Uterus (tissue), 4 donors: ENCODE data around the gene IL25. TPM values are rescaled to one million over a fixed set of nuclear protein-coding genes. Genes with fewer than 3 reads are reported as not detected.
"Not testable (repeated sequence)": the region's sequence is repeated elsewhere in the genome, so short reads cannot be mapped to it uniquely, and the experiment has no call there.

Experiments
- DNase-seq, 2 donors: peaks; one replicate each; pipeline ENCODE4 v3.0.0-alpha.2; 2019 to 2020
- H3K27ac ChIP-seq, 2 donors: fragments of 200-600 bp; sonication (generic); 1 replicate in 1 of 2; 2 replicates in 1 of 2; pipeline ENCODE4 v1.5.1; 2016 to 2018
- H3K27me3 ChIP-seq, 2 donors: fragments of 200-600 bp; sonication (generic); one replicate each; pipeline ENCODE4 v1.5.1; 2018 to 2019; ENCODE audit warnings: control low read depth in 1 of 2
- H3K36me3 ChIP-seq, 2 donors: fragments of 200-600 bp; sonication (generic); one replicate each; pipeline ENCODE4 v1.5.1; 2019; ENCODE audit warnings: control low read depth in 1 of 2
- H3K4me1 ChIP-seq, 2 donors: fragments of 200-600 bp; sonication (generic); one replicate each; pipeline ENCODE4 v1.5.1; 2018 to 2019; ENCODE audit warnings: control low read depth in 1 of 2
- H3K4me3 ChIP-seq, 2 donors: fragments of 200-600 bp; sonication (generic); 1 replicate in 1 of 2; 2 replicates in 1 of 2; pipeline ENCODE4 v1.5.1; 2018 to 2019; ENCODE audit warnings: mild to moderate bottlenecking in 1 of 2
- H3K9me3 ChIP-seq, 2 donors: fragments of 200-600 bp; sonication (generic); one replicate each; pipeline ENCODE4 v1.5.1; 2019; ENCODE audit warnings: control low read depth in 1 of 2
- POLR2A ChIP-seq, 2 donors: fragments of 450-650 bp; IDR thresholded peaks; one replicate each; pipeline ENCODE4 v1.6.1; 2016; ENCODE audit warnings: antibody characterized with exemption in 2 of 2, mild to moderate bottlenecking in 1 of 2, moderate library complexity in 1 of 2
- intact Hi-C: fragments of 100-400 bp; cut with DNase I; formaldehyde crosslinking; loops from one replicate; pipeline ENCODE4 v1.15.1; 2023; ENCODE audit warnings: low total_unique reads
- total RNA-seq, 4 donors: library from RNA; depleted of rRNA in 3 of 4; stranded (reverse); fragments of >200 nt in 3 of 4; gene quantifications; one replicate each; pipeline versions ENCODE4 v1.1.0 to v1.2.4, GENCODE V29; 2014 to 2023
- TF ChIP-seq, protein P1 (sequence below), 4 experiments: fragments of 200-600 bp in 2 of 4; fragments of 450-650 bp in 2 of 4; sonication (generic) in 2 of 4; IDR thresholded peaks; one replicate each; pipeline ENCODE4 v1.5.1; 2016 to 2019; ENCODE audit warnings: antibody characterized with exemption in 4 of 4, mild to moderate bottlenecking in 2 of 4, moderate library complexity in 1 of 4
- donor health status: DM: yes; HTN: yes; CAD: no.

IL25 gene
- total RNA-seq, 4 donors from 2014 or later: not detected

DNA sequence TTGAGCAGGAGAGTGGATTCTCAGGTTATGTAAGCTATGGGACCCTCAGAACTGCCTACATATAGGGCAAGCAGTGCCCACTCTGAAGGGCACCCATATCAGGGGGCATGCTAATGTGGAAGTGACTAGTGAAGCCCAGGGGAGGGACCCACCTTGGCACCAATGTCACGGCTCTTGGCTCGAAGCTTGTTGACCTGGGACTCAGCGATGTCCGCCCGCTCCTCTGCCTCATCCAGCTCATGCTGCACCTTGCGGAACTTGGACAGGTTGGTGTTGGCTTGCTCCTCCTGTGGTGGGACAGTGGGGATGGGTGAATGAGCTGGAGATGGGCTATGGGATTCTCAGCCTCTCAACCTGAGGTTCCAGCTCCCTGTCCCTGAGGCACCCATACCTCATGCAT is 9.7 kb downstream of the IL25 start:
- intact Hi-C loops: no loop called here
- H3K27ac ChIP-seq: no peak overlapping the region

DNA sequence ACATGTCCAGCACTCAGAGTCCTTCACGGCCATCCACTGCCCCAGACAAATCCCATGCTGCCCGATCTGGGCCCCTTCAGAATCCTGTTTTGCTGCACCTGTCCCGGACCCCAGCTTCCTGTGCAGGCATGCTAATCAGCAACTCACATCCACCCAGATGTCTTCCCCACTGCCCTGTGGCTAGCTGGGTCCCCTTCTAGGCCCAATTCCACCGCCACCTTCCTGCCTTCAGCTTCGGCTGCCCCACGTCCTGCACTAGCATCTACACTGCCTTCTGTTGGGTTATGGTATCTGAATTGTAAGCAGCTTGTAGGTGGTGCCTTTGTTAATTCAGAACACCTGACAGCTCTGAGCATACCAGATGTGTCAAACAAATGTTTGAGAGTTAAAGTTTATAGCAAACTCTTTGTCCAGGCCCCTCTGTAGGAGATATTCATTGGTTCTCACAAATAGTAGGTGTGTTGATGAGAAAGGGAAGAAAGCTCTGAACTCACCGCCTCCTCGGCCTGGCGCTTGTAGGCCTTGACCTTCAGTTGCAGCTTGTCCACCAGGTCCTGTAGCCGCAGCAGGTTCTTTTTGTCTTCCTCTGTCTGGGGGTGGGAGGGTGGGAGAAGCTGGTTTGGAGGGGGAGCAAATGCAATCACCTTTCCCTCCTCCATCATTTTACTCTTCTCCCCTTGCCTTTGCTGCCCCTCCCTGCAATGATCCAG is 10.3 kb downstream of the IL25 start:
- no peaks in the 10 kb centered on the region for H3K9me3 ChIP-seq
- no peak overlapping the region for H3K27ac ChIP-seq
- H3K27me3 ChIP-seq: no peaks in the 10 kb centered on the region
- no peak for DNase-seq
- H3K4me1 ChIP-seq: no peaks in the 10 kb centered on the region
- no peaks in the 10 kb centered on the region for H3K36me3 ChIP-seq
- TF ChIP-seq POLR2A (IDR thresholded peaks at IDR 0.05): no peak
- TF ChIP-seq, protein P1, sequence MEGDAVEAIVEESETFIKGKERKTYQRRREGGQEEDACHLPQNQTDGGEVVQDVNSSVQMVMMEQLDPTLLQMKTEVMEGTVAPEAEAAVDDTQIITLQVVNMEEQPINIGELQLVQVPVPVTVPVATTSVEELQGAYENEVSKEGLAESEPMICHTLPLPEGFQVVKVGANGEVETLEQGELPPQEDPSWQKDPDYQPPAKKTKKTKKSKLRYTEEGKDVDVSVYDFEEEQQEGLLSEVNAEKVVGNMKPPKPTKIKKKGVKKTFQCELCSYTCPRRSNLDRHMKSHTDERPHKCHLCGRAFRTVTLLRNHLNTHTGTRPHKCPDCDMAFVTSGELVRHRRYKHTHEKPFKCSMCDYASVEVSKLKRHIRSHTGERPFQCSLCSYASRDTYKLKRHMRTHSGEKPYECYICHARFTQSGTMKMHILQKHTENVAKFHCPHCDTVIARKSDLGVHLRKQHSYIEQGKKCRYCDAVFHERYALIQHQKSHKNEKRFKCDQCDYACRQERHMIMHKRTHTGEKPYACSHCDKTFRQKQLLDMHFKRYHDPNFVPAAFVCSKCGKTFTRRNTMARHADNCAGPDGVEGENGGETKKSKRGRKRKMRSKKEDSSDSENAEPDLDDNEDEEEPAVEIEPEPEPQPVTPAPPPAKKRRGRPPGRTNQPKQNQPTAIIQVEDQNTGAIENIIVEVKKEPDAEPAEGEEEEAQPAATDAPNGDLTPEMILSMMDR (IDR thresholded peaks at IDR 0.05): no peak
- H3K4me3 ChIP-seq: no peak overlapping the region
- intact Hi-C loops: no loop called here

More for the DNA sequence above, 9.7 kb downstream of the IL25 start:
- no peaks in the 10 kb centered on the region for H3K27me3 ChIP-seq
- H3K9me3 ChIP-seq: no peaks in the 10 kb centered on the region
- no peak for TF ChIP-seq POLR2A (IDR thresholded peaks at IDR 0.05)
- TF ChIP-seq, protein P1 (IDR thresholded peaks at IDR 0.05): no peak
- no peaks in the 10 kb centered on the region for H3K4me1 ChIP-seq
- no peak overlapping the region for H3K4me3 ChIP-seq
- no peak for DNase-seq
- no peaks in the 10 kb centered on the region for H3K36me3 ChIP-seq

DNA sequence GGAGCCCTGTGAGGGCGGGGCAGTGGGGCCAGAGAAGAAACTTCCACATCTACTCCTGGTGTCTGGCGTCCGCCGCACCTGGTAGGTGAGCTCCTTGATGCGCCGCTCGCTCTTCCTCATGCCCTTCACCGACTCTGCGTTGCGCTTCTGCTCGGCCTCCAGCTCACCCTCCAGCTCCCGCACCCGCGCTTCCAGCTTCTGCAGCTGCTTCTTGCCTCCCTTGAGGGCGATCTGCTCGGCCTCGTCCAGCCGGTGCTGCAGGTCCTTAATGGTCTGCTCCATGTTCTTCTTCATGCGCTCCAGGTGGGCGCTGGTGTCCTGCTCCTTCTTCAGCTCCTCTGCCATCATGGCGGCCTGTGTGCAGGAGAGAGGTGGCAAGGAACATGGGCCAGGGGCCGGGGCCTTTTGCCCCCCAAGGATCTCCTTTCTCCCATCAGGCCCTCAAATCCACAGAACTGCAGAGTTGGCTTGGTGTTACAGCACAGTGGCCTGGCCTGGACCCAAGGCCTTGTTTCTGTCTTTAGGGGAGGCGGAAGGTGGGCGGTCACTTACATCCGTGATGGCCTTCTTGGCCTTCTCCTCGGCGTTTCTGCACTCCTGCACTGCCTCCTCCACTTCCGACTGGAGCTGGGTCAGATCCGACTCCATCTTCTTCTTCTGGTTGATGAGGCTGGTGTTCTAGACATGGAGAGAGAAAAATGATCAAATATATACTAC is 11.9 kb downstream of the IL25 start:
- no peaks in the 10 kb centered on the region for H3K36me3 ChIP-seq
- no peaks in the 10 kb centered on the region for H3K9me3 ChIP-seq
- DNase-seq: no peak
- H3K27ac ChIP-seq: no peak overlapping the region
- intact Hi-C loops: no loop called here
- H3K4me1 ChIP-seq: no peaks in the 10 kb centered on the region
- no peak overlapping the region for H3K4me3 ChIP-seq
- TF ChIP-seq, protein P1 (IDR thresholded peaks at IDR 0.05): no peak
- TF ChIP-seq POLR2A (IDR thresholded peaks at IDR 0.05): no peak
- H3K27me3 ChIP-seq: no peaks in the 10 kb centered on the region

DNA sequence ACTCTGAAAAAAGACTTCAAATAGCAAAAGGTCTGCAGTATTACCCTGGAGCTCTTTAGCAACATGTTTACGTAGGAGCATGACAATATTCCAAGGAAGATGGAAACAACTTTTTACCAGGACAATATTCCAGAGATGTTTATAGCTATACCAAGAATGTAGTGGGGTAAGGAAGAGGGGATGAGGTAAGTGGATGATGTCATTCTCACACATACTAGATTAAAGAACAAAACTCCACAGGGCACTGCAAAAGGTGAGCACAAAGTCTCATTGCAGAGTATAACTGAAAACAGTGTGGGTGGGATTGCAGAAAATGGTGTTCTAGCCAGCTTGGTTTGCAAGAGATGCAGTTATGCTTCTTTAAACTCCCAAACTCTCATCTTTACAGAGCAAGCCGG is 12.6 kb downstream of the IL25 start:
- H3K4me3 ChIP-seq: no peak overlapping the region
- no peaks in the 10 kb centered on the region for H3K4me1 ChIP-seq
- no peak overlapping the region for H3K27ac ChIP-seq
- TF ChIP-seq, protein P1 (IDR thresholded peaks at IDR 0.05): no peak
- TF ChIP-seq POLR2A (IDR thresholded peaks at IDR 0.05): no peak
- DNase-seq: no peak
- no peaks in the 10 kb centered on the region for H3K36me3 ChIP-seq
- no peaks in the 10 kb centered on the region for H3K27me3 ChIP-seq
- intact Hi-C loops: no loop called here
- H3K9me3 ChIP-seq: no peaks in the 10 kb centered on the region

DNA sequence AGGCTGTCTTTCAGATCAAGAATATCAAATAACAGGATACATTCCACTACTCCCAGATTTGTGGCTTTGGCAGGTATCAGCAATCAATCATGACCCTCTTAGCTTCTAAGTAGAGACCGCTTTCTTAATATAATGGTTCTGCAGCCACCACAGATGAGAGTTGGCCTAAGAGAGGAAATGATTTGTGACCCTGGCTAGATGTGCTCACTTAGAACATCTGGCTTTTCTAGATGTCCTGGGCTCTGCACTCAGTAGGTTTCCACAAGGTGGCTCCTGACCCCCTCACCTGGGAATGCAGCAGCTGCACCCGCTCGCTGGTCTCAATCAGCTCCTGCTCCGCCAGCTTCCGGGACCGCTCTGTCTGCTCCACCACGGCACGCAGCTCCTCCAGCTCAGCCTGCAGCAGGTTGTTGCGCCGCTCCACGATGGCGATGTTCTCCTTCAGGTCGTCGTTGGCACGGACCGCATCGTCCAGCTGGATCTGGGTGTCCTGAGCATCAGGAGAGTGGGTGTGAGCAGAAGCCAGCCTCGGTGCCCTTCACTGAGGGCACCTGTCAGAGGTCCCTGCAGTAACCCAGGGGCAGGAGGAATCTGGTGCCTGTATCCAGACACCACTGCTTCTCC is 13.1 kb downstream of the IL25 start:
- Histone ChIP-seq H3K4me3 (no peak overlapping the region), H3K36me3 (no peaks in the 10 kb centered on the region), H3K27ac (no peak overlapping the region), H3K9me3 (no peaks in the 10 kb centered on the region), H3K27me3 (no peaks in the 10 kb centered on the region), H3K4me1 (no peaks in the 10 kb centered on the region)
- intact Hi-C loops: no loop called here
- TF ChIP-seq POLR2A (IDR thresholded peaks at IDR 0.05): no peak
- TF ChIP-seq, protein P1 (IDR thresholded peaks at IDR 0.05): no peak
- DNase-seq: no peak

DNA sequence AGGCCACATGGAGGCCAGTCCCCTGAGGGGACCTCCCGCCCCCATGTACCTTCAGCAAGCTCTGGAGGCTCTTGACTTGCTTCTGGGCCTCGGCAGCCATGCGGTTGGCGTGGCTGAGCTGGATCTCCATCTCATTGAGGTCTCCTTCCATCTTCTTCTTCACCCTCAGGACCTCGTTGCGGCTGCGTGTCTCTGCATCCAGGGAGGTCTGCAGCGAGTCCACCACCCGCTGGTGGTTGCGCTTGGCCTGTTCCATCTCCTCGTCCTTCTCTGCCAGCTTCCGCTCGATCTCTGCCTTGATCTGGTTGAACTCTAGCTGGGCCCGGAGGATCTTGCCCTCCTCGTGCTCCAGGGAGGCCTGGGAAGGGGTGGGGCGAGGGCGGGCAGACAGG is 13.7 kb downstream of the IL25 start:
- H3K4me1 ChIP-seq, H3K36me3 ChIP-seq, H3K4me3 ChIP-seq, DNase-seq, H3K9me3 ChIP-seq, H3K27ac ChIP-seq, intact Hi-C loops, H3K27me3 ChIP-seq: not testable (repeated sequence)
